HG03108 (cell line): ENCODE results near the gene FGD6.
"Not testable (repeated sequence)": the region's sequence is repeated elsewhere in the genome, so short reads cannot be mapped to it uniquely, and the experiment has no call there.

Experiments used
- ATAC-seq: cut with Tn5 transposase; IDR thresholded peaks from one replicate; pipeline ENCODE4 v1.9.1; 2021; ENCODE audit warnings: moderate library complexity; ENCODE audit not compliant: unreplicated experiment

Gene FGD6

GRCh38 chr12:95206916-95207315 is 10.4 kb downstream of the FGD6 start:
- ATAC-seq: no peak

- ATAC-seq: no peak
Measured at GRCh38 chr12:95205685-95206084, 11.6 kb downstream of the FGD6 start.

- ATAC-seq: no peak
Measured at GRCh38 chr12:95205016-95205624, 12.1 kb downstream of the FGD6 start.

- ATAC-seq: no peak
Measured at GRCh38 chr12:95204141-95204866, 13.0 kb downstream of the FGD6 start.

- no peak for ATAC-seq
Measured at GRCh38 chr12:95203487-95204030, 13.7 kb downstream of the FGD6 start.

- ATAC-seq: no peak
Measured at GRCh38 chr12:95202691-95203486, 14.4 kb downstream of the FGD6 start.

- ATAC-seq: no peak
Measured at GRCh38 chr12:95201056-95201670, 16.1 kb downstream of the FGD6 start.

- ATAC-seq: no peak
Measured at GRCh38 chr12:95200128-95200894, 17.0 kb downstream of the FGD6 start.

- ATAC-seq: no peak
Measured at GRCh38 chr12:95198914-95199313, 18.4 kb downstream of the FGD6 start.

GRCh38 chr12:95197636-95198035 is 19.6 kb downstream of the FGD6 start:
- no peak for ATAC-seq

- ATAC-seq: not testable (repeated sequence)
Measured at GRCh38 chr12:95196875-95197569, 20.2 kb downstream of the FGD6 start.

- ATAC-seq: no peak
Measured at GRCh38 chr12:95195122-95195521, 22.1 kb downstream of the FGD6 start.

- no peak for ATAC-seq
Measured at GRCh38 chr12:95193139-95193538, 24.1 kb downstream of the FGD6 start.

- no peak for ATAC-seq
Measured at GRCh38 chr12:95192271-95192670, 25.0 kb downstream of the FGD6 start.

GRCh38 chr12:95191060-95191696 is 26.1 kb downstream of the FGD6 start:
- ATAC-seq: no peak

GRCh38 chr12:95187865-95188415 is 29.3 kb downstream of the FGD6 start:
- no peak for ATAC-seq

GRCh38 chr12:95185854-95186253 is 31.4 kb downstream of the FGD6 start:
- no peak for ATAC-seq

- ATAC-seq: no peak
Measured at GRCh38 chr12:95185072-95185471, 32.2 kb downstream of the FGD6 start.

- ATAC-seq: no peak
Measured at GRCh38 chr12:95184121-95184520, 33.1 kb downstream of the FGD6 start.
